Stimulated activated effector memory CD8-positive, alpha-beta T cell treated with anti-CD3 and anti-CD28 coated beads, Interleukin-12 subunit alpha, Interleukin-12 subunit beta, amount 100 ng/mL, for 72 hours (primary cell): ENCODE results near the gene CNN1.
A peak's percentile ranks its signal among the peaks of the same experiment; 100 is the strongest.

Source experiments
- ATAC-seq: fragments of 150-1000 bp; cut with Tn5 transposase; 2 replicates; pipeline ENCODE4 v1.10.0; 2021
- DNase-seq, 2 donors: peaks; one replicate each; pipeline ENCODE4 v3.0.0; 2021 to 2022; ENCODE audit warnings: low spot score in 2 of 2
- H3K27ac Mint-ChIP-seq: one replicate; pipeline ENCODE4 v1.8.0; 2022; ENCODE audit warnings: mild to moderate bottlenecking, mixed read lengths
- H3K36me3 Mint-ChIP-seq: one replicate; pipeline ENCODE4 v1.8.0; 2022; ENCODE audit warnings: mild to moderate bottlenecking, mixed read lengths
- H3K4me1 Mint-ChIP-seq: one replicate; pipeline ENCODE4 v1.8.0; 2022; ENCODE audit warnings: mixed read lengths
- H3K4me3 Mint-ChIP-seq: one replicate; pipeline ENCODE4 v1.8.0; 2022; ENCODE audit warnings: mild to moderate bottlenecking, mixed read lengths
- H3K9me3 Mint-ChIP-seq: one replicate; pipeline ENCODE4 v1.8.0; 2022; ENCODE audit warnings: mixed read lengths

Gene CNN1

GRCh38 chr19:11538232-11539036 is at the start of gene CNN1:
Gene CNN1, plus strand, starts transcription at chr19:11538851. Its CDS starts 77 bp downstream, at chr19:11538928.
- Mint-ChIP-seq H3K36me3 (no peaks in the 10 kb centered on the region), H3K9me3 (no peaks in the 10 kb centered on the region), H3K4me3 (no peak within 1 kb of the TSS), H3K27ac (no peak within 1 kb of the TSS), H3K4me1 (peaks cover 26% of the 10 kb centered on the region)
- no peak for DNase-seq
- ATAC-seq: no peak

- no peak overlapping the region for H3K4me3 Mint-ChIP-seq
- DNase-seq (no peak), ATAC-seq (no peak)
- H3K36me3 Mint-ChIP-seq: peaks cover 40% of the 10 kb centered on the region
- no peaks in the 10 kb centered on the region for H3K9me3 Mint-ChIP-seq
- peaks cover 6% of the 10 kb centered on the region for H3K4me1 Mint-ChIP-seq
- peak overlapping the region; percentile 80 for H3K27ac Mint-ChIP-seq
Measured at GRCh38 chr19:11489378-11489777, 49.3 kb upstream of the CNN1 start.

GRCh38 chr19:11494634-11495285 is 43.9 kb upstream of the CNN1 start:
- ATAC-seq (no peak), DNase-seq (no peak)
- no peak overlapping the region for H3K27ac Mint-ChIP-seq
- H3K4me1 Mint-ChIP-seq: peaks cover 12% of the 10 kb centered on the region
- no peak overlapping the region for H3K4me3 Mint-ChIP-seq
- peaks cover 50% of the 10 kb centered on the region for H3K36me3 Mint-ChIP-seq
- no peaks in the 10 kb centered on the region for H3K9me3 Mint-ChIP-seq

GRCh38 chr19:11495481-11495880 is 43.2 kb upstream of the CNN1 start:
- Mint-ChIP-seq H3K27ac (no peak overlapping the region), H3K9me3 (no peaks in the 10 kb centered on the region), H3K4me3 (no peak overlapping the region), H3K4me1 (peaks cover 18% of the 10 kb centered on the region), H3K36me3 (peaks cover 50% of the 10 kb centered on the region)
- DNase-seq: no peak
- no peak for ATAC-seq

- ATAC-seq (no peak), DNase-seq (no peak)
- Mint-ChIP-seq H3K36me3 (peaks cover 48% of the 10 kb centered on the region), H3K4me3 (no peak overlapping the region), H3K27ac (no peak overlapping the region), H3K4me1 (peaks cover 15% of the 10 kb centered on the region), H3K9me3 (no peaks in the 10 kb centered on the region)
Measured at GRCh38 chr19:11495885-11496284, 42.8 kb upstream of the CNN1 start.

GRCh38 chr19:11496391-11497163 is 42.1 kb upstream of the CNN1 start:
- Mint-ChIP-seq H3K4me3 (no peak overlapping the region), H3K27ac (no peak overlapping the region), H3K9me3 (no peaks in the 10 kb centered on the region), H3K4me1 (peaks cover 18% of the 10 kb centered on the region), H3K36me3 (peaks cover 51% of the 10 kb centered on the region)
- peak; percentile 77 for ATAC-seq
- DNase-seq: peak; percentile 51 to 79

- H3K4me3 Mint-ChIP-seq: no peak overlapping the region
- peak overlapping the region; percentile 33 for H3K27ac Mint-ChIP-seq
- peaks cover 19% of the 10 kb centered on the region for H3K4me1 Mint-ChIP-seq
- no peaks in the 10 kb centered on the region for H3K9me3 Mint-ChIP-seq
- peaks cover 35% of the 10 kb centered on the region for H3K36me3 Mint-ChIP-seq
- DNase-seq (no peak), ATAC-seq (no peak)
Measured at GRCh38 chr19:11499220-11499726, 39.4 kb upstream of the CNN1 start.

GRCh38 chr19:11499890-11500420 is 38.7 kb upstream of the CNN1 start:
- peak overlapping the region; percentile 33 for H3K27ac Mint-ChIP-seq
- peaks cover 35% of the 10 kb centered on the region for H3K36me3 Mint-ChIP-seq
- H3K4me1 Mint-ChIP-seq: peaks cover 26% of the 10 kb centered on the region
- H3K9me3 Mint-ChIP-seq: no peaks in the 10 kb centered on the region
- ATAC-seq (no peak), DNase-seq (no peak)
- no peak overlapping the region for H3K4me3 Mint-ChIP-seq

- Mint-ChIP-seq H3K36me3 (peaks cover 55% of the 10 kb centered on the region), H3K4me3 (peak overlapping the region; percentile 85), H3K9me3 (no peaks in the 10 kb centered on the region), H3K4me1 (peaks cover 36% of the 10 kb centered on the region), H3K27ac (peak overlapping the region; percentile 97)
- DNase-seq (no peak), ATAC-seq (no peak)
Measured at GRCh38 chr19:11504502-11505031, 34.1 kb upstream of the CNN1 start.

GRCh38 chr19:11505032-11505503 is 33.6 kb upstream of the CNN1 start:
- peak; percentile 93 for ATAC-seq
- peak overlapping the region; percentile 85 for H3K4me3 Mint-ChIP-seq
- peak overlapping the region; percentile 97 for H3K27ac Mint-ChIP-seq
- no peaks in the 10 kb centered on the region for H3K9me3 Mint-ChIP-seq
- H3K4me1 Mint-ChIP-seq: peaks cover 32% of the 10 kb centered on the region
- H3K36me3 Mint-ChIP-seq: peaks cover 51% of the 10 kb centered on the region
- peak; percentile 92 to 97 for DNase-seq

GRCh38 chr19:11505504-11506100 is 33.0 kb upstream of the CNN1 start, which contains the start of gene ZNF653:
Gene ZNF653, minus strand, starts transcription at chr19:11505839. Its CDS starts 53 bp downstream, at chr19:11505786.
- ATAC-seq (peak; percentile 84), DNase-seq (peak; percentile 96 to 97)
- Mint-ChIP-seq H3K27ac (peak within 1 kb of the TSS; percentile 97), H3K4me3 (peak within 1 kb of the TSS; percentile 85), H3K4me1 (peaks cover 29% of the 10 kb centered on the region), H3K9me3 (no peaks in the 10 kb centered on the region), H3K36me3 (peaks cover 53% of the 10 kb centered on the region)

- Mint-ChIP-seq H3K36me3 (peaks cover 54% of the 10 kb centered on the region), H3K4me1 (peaks cover 31% of the 10 kb centered on the region), H3K4me3 (peak overlapping the region; percentile 85), H3K27ac (peak overlapping the region; percentile 97), H3K9me3 (no peaks in the 10 kb centered on the region)
- peak; percentile 49 for ATAC-seq
- DNase-seq: no peak
Measured at GRCh38 chr19:11506101-11506555, 32.5 kb upstream of the CNN1 start.

GRCh38 chr19:11506967-11507366 is 31.7 kb upstream of the CNN1 start:
- Mint-ChIP-seq H3K4me1 (peaks cover 28% of the 10 kb centered on the region), H3K4me3 (peak overlapping the region; percentile 85), H3K9me3 (no peaks in the 10 kb centered on the region), H3K27ac (peak overlapping the region; percentile 97), H3K36me3 (peaks cover 50% of the 10 kb centered on the region)
- ATAC-seq (no peak), DNase-seq (no peak)

GRCh38 chr19:11507370-11508078 is 31.1 kb upstream of the CNN1 start:
- Mint-ChIP-seq H3K9me3 (no peaks in the 10 kb centered on the region), H3K4me3 (peak overlapping the region; percentile 85), H3K27ac (no peak overlapping the region), H3K4me1 (peaks cover 28% of the 10 kb centered on the region), H3K36me3 (peaks cover 50% of the 10 kb centered on the region)
- ATAC-seq: no peak
- DNase-seq: no peak
